Measurements from ENCODE around the gene TSHZ2. TPM values are rescaled to one million over a fixed set of nuclear protein-coding genes. Genes with fewer than 3 reads are reported as not detected.

Gene TSHZ2
- total RNA-seq (2014; rRNA removed; shearing (Covaris generic)) = 0.05 and 0.81 TPM in 2 replicates

GRCh38 chr20:52972190-52972937 is at the start of gene TSHZ2:
TSS of gene TSHZ2 (plus strand) at chr20:52972358. CDS start at chr20:52973294, 936 bp downstream.
- peak; percentile 48 for DNase-seq (ENCODE audit: low spot score)

- no peak for DNase-seq (ENCODE audit: low spot score)
Observed at GRCh38 chr20:52922436-52922835, 49.7 kb upstream of the TSHZ2 start.

- DNase-seq (ENCODE audit: low spot score) = peak; percentile 67
Observed at GRCh38 chr20:52923123-52923937, 48.8 kb upstream of the TSHZ2 start.

- peak; percentile 27 for DNase-seq (ENCODE audit: low spot score)
Observed at GRCh38 chr20:52924411-52925271, 47.5 kb upstream of the TSHZ2 start.

- no peak for DNase-seq (ENCODE audit: low spot score)
Observed at GRCh38 chr20:52926505-52926904, 45.7 kb upstream of the TSHZ2 start.

- no peak for DNase-seq (ENCODE audit: low spot score)
Observed at GRCh38 chr20:52933867-52934266, 38.3 kb upstream of the TSHZ2 start.

- DNase-seq (ENCODE audit: low spot score) = no peak
Observed at GRCh38 chr20:52936351-52937340, 35.5 kb upstream of the TSHZ2 start.

- DNase-seq (ENCODE audit: low spot score) = peak; percentile 74
Observed at GRCh38 chr20:52937591-52938100, 34.5 kb upstream of the TSHZ2 start.

- DNase-seq (ENCODE audit: low spot score) = no peak
Observed at GRCh38 chr20:52939141-52939540, 33.0 kb upstream of the TSHZ2 start.

GRCh38 chr20:52941808-52942207 is 30.4 kb upstream of the TSHZ2 start:
- no peak for DNase-seq (ENCODE audit: low spot score)

GRCh38 chr20:52943185-52943841 is 28.8 kb upstream of the TSHZ2 start:
- peak; percentile 36 for DNase-seq (ENCODE audit: low spot score)

GRCh38 chr20:52945268-52945667 is 26.9 kb upstream of the TSHZ2 start:
- DNase-seq (ENCODE audit: low spot score) = no peak

- DNase-seq (ENCODE audit: low spot score) = peak; percentile 89
Observed at GRCh38 chr20:52945862-52946522, 26.2 kb upstream of the TSHZ2 start.

GRCh38 chr20:52948491-52948890 is 23.7 kb upstream of the TSHZ2 start:
- no peak for DNase-seq (ENCODE audit: low spot score)

GRCh38 chr20:52953020-52953419 is 19.1 kb upstream of the TSHZ2 start:
- DNase-seq (ENCODE audit: low spot score) = no peak

GRCh38 chr20:52954849-52955248 is 17.3 kb upstream of the TSHZ2 start:
- no peak for DNase-seq (ENCODE audit: low spot score)

- no peak for DNase-seq (ENCODE audit: low spot score)
Observed at GRCh38 chr20:52958211-52958610, 13.9 kb upstream of the TSHZ2 start.

- peak; percentile 85 for DNase-seq (ENCODE audit: low spot score)
Observed at GRCh38 chr20:52959125-52959524, 13.0 kb upstream of the TSHZ2 start.

- no peak for DNase-seq (ENCODE audit: low spot score)
Observed at GRCh38 chr20:52962183-52962582, 10.0 kb upstream of the TSHZ2 start.

Data from HT-29 (cell line).